Measurements from ENCODE around the gene ATXN1L.
"Not testable (repeated sequence)": the region's sequence is repeated elsewhere in the genome, so short reads cannot be mapped to it uniquely, and the experiment has no call there.

Gene ATXN1L

GRCh38 chr16:71852158-71852557, 6.4 kb downstream of the ATXN1L start:
- DNase-seq (ENCODE audit: low read depth in 2 of 2): no peak

DNA sequence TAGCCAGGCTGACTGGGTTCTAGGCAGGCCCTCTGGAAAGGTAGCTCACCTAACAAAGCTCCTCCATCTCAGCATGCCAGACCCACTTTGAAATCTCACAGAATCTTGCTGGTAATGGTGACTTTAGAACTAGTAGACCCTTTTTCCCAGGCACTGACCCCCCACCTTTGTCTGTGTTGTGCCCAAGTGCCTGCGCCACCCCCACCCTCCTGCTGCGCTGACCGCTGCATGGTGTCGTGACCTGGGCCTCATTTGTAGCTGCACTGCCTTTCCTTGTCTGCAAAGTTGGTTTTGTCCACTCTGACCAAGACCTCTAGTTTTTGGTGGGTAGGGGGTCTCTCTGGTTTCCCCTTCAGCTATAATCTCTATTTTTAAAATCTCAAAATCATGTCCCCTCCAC, 6.8 kb downstream of the ATXN1L start:
- no peak for DNase-seq (ENCODE audit: low read depth in 2 of 2)

DNA sequence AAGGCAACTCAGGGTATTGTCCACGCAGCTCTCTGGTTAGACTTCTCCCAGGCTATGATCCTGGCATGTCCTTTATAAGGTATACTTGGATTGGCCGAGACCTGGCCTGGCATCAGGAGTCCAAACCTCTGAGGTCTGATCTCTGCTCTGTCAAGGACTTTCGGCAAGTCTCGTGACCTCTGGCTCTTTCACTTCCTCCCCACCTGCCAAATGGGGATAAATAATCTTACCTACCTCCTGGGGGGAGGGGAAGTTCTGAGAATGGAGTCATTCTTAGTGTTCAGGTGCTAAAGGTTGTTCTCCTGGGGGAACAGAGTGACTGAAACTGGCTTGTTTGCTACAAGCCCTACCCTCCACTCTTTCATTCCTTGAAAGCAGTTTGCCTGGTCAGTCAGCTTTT, 7.6 kb downstream of the ATXN1L start:
- DNase-seq (ENCODE audit: low read depth in 2 of 2): no peak

- no peak for DNase-seq (ENCODE audit: low read depth in 2 of 2)
Measured at GRCh38 chr16:71854369-71854948, 8.7 kb downstream of the ATXN1L start.

DNA sequence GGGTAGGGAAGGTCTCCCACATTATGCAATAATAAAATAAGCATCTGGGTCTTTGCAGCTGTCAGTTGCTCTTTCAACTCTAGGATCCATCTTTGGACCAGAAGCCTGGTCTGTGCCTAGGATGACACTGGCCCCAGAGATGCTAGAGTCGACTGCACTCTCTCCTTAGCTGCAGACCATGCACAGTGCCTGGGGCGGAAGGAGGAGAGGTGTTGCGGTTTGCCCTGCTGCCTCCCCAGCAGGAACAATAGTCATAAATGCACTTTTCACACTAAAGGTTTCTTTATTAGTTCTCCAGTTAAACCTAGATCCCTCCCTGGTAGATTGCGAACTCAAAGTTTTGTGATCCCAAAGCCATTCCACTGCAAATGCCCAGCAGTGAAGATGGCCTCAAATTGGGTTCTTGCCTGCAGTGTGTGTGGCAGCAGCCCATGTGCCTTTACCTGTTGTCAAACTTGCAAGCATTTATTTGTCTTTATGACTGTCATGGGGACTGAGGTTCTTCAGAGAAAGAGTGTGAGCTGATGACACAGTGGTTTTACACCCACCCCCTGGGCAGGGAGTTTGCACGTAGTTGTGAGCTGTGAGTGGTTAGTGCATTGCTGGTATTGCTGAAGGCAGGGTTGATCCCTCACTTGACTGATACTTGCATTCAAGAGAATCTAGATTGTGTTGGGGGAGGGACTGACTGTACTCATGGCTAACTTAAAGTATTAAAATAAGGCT, 10.3 kb downstream of the ATXN1L start:
- DNase-seq (ENCODE audit: low read depth in 2 of 2): no peak

DNA sequence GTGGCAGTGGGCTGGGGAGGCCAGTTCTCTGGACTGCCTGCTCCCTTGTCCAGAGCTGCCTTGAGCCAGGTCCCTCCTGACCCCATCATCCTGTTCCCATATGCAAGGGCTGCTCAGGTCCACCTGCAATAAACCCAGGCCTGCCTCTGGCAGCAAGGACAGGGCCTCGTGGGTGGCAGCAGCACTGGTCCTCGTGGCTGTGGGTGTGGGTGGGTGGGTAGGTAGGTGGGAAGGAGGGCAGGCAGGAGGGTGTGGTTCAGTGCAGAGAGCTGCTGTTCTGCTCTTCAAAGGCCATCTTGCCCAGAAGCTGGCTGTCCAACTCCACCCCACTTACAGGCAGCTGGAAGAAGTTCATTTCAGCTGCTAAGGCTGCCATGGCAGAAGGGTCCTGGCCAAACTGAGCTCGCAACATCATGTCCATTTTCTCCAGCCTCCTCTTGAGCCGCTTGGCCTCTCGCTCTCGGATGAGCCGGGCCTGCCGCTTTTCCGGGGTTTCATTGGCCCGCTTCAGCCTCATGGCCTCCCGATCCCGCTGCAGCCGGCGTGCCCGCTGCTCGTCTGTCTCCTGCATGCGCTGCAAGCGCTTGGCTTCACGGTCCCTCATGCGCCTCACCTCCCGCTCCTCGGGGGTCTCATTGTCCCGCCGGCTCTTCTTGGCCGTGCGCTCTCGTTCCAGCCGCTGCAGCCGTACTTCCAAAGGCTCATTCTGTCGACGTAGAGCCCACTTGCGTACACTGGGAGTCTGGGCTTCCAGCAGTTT, 14.2 kb downstream of the ATXN1L start:
- DNase-seq (ENCODE audit: low read depth in 2 of 2): no peak

DNA sequence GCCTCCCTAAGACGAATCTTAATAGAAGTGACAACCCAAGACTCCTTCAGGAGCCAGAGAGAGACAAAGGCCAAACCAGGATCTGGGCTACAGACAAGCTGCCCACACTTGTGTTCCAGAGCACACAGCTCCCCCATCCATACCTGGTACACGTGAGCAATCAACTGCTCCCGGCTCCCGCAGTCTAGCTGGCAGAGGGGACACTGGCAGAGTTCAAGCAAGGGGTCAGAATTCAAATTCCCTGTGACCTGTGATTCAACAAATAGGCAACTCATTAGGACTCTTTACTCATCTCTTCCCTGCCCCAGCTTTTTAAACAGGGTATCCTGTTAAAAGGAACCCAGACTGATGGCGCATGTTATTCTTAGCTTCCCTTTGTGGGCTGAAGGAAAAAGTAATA, 18.2 kb downstream of the ATXN1L start:
- no peak for DNase-seq (ENCODE audit: low read depth in 2 of 2)

DNA sequence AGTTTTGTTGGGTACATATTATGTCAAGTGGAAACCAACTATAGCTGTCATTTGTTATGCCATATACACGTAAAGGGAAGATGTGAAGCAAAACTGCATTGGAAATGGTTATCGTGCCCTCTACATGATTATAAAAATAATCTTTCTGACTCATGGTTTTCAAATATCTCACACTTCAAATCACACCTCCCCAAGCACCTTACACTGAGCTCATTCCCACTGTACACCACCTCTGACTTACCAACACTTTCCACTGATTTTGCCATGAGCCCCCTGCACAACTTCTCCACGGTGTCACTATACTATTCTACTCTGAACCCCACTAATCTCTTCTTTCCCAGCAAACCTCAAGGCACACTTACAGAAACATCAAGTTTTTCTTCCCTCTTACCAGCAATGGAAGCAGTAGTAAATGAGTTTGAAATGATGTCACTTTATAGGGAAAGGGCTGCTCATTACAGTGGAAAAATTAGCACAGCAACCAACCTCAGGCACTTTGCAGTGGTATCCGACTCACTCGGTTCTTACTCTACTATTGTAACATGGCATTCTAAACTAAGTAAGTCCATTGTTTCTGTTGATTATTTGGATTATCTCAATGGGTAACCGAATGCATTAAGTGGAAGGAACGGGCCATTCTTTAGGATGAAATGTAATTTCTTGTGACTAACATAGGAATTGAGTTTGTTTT, 19.5 kb downstream of the ATXN1L start:
- no peak for DNase-seq (ENCODE audit: low read depth in 2 of 2)

- not testable (repeated sequence) for DNase-seq (ENCODE audit: low read depth in 2 of 2)
Measured at GRCh38 chr16:71867175-71867574, 21.4 kb downstream of the ATXN1L start.

DNA sequence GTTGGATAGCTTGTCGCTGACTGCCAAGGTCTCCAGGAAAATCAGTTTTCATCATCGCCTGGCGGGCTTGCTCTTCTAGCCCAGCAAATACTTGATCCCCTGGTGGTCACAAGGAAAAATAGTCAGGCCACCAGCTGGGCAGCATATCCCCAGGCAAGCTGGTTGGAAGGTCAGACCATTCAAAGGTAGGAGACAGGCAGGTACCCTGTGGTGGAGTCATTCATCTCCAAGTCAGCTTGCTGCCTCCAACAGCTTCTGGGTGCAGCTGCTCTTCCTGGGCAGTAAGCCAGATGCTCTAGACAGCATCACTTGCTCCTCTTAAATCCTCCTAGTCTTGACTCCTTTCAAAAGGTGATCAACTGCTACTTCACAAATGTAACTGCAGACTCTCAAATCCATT, 22.2 kb downstream of the ATXN1L start:
- DNase-seq (ENCODE audit: low read depth in 2 of 2): no peak

DNA sequence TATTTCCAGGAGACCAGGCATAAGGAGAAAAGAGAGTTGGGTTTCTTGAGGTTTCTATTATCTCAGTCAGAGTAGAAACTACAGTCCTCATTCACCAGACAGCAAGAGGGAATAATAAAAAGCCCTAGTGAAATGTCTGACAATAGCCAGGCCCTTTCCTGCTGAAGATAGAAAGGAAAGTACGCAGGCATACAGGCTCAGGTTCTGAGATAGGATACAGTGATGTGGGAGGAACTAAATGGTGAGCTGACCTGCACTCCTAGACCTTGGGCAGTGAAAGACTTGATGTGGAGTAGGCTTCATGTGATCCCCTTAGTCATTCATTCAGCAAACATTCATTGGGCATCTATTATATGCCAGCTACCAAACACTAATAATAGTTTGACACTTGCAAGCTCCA, 23.3 kb downstream of the ATXN1L start:
- DNase-seq (ENCODE audit: low read depth in 2 of 2): no peak

GRCh38 chr16:71870818-71871217, 25.0 kb downstream of the ATXN1L start:
- DNase-seq (ENCODE audit: low read depth in 2 of 2): no peak

DNA sequence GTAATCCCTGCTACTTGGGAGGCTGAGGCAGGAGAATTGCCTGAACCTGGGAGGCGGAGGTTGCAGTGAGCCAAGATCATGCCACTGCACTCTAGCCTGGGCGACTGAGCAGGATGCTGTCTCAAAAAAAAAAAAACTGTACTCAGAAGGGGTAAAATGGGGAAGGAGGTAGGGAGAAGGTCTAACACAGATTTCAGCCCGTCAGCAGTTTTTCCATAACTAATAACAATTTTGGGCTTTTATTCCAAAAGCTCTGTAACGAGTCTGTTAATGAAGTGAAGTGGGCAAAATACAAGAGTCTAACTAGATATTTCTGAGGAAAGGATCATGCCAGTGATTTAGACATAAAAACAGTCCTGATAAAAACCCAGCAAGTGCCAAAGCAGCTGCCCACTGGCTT, 27.4 kb downstream of the ATXN1L start:
- no peak for DNase-seq (ENCODE audit: low read depth in 2 of 2)

GRCh38 chr16:71878911-71879310, 33.1 kb downstream of the ATXN1L start:
- no peak for DNase-seq (ENCODE audit: low read depth in 2 of 2)

DNA sequence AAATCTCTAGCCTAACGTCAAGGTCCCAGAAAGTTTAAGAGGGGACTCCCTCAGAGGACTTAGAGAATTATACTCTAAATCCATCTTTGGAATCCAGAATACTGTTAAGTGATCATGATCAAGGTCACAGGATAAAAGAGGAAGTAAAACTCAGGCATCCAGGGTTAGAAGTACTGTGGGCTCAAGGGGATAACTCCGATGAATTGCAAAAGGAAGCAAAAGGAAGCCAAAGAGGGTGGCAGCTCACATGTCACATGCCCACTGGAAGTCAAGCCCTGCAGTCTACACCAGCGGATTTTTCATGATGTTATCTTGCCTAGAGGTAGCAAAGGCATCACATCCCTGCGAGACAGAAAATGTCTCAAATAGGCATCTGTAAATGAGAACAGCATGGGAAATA, 34.4 kb downstream of the ATXN1L start:
- DNase-seq (ENCODE audit: low read depth in 2 of 2): no peak

- peak; percentile 46 to 55 for DNase-seq (ENCODE audit: low read depth in 2 of 2)
Measured at GRCh38 chr16:71882505-71883167, 36.9 kb downstream of the ATXN1L start.

DNA sequence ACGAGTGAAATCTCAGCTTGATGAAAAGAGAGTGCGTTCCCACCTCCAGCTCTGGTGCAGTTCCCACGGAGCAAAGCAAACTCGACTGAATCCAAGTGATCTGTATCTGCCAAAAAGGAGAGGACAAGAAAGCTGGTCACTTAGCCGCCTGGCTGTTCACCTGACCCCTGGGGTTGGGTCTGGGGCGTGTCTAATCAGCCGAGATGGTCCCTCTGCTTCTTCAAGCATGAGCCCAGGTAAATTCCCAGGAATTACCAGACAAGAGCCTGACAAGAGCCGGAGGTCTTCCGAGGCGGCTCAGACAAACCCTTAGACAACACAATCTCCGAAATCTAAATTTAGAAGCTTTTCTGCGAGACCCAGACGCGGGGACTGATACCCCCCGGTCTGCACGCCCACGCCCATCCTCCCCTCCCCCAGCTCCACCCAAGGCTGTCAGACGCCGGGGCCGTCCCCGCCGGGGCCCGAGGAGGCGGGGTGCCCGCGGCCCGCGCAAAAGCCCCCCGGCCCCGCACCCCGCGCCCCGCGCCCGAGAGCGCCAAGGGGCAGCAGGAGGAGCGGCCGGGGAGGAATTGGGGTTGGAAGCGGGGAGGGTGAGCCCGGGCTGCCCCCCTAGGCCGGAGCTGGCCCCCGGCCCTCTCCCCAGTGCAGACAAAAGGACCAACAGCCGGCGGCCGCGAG, 37.5 kb downstream of the ATXN1L start:
- peak; percentile 35 to 55 for DNase-seq (ENCODE audit: low read depth in 2 of 2)

GRCh38 chr16:71883849-71884638, 38.3 kb downstream of the ATXN1L start, which contains the start of gene ZNF821:
ZNF821 (minus strand) TSS chr16:71884182; CDS start chr16:71879946, 4,236 bp downstream.
- DNase-seq (ENCODE audit: low read depth in 2 of 2): peak; percentile 40 to 43

GRCh38 chr16:71885261-71885650, 39.5 kb downstream of the ATXN1L start:
- DNase-seq (ENCODE audit: low read depth in 2 of 2): no peak

- DNase-seq (ENCODE audit: low read depth in 2 of 2): no peak
Measured at GRCh38 chr16:71889147-71889546, 43.4 kb downstream of the ATXN1L start.
